ENCODE measurements around the gene MTUS2.
"Not testable (repeated sequence)": the region's sequence is repeated elsewhere in the genome, so short reads cannot be mapped to it uniquely, and the experiment has no call there.

Gene MTUS2

GRCh38 chr13:29196409-29197074 is 376.4 kb downstream of the MTUS2 start:
- no peak overlapping the region for H3K27ac ChIP-seq
- TF ChIP-seq, protein P1, sequence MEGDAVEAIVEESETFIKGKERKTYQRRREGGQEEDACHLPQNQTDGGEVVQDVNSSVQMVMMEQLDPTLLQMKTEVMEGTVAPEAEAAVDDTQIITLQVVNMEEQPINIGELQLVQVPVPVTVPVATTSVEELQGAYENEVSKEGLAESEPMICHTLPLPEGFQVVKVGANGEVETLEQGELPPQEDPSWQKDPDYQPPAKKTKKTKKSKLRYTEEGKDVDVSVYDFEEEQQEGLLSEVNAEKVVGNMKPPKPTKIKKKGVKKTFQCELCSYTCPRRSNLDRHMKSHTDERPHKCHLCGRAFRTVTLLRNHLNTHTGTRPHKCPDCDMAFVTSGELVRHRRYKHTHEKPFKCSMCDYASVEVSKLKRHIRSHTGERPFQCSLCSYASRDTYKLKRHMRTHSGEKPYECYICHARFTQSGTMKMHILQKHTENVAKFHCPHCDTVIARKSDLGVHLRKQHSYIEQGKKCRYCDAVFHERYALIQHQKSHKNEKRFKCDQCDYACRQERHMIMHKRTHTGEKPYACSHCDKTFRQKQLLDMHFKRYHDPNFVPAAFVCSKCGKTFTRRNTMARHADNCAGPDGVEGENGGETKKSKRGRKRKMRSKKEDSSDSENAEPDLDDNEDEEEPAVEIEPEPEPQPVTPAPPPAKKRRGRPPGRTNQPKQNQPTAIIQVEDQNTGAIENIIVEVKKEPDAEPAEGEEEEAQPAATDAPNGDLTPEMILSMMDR (IDR thresholded peaks at IDR 0.05) = no peak
- H3K27me3 ChIP-seq = no peaks in the 10 kb centered on the region
- H3K4me3 ChIP-seq (ENCODE audit: low read depth in 1 of 2, low read length in 1 of 2) = no peak overlapping the region
- H3K36me3 ChIP-seq = no peaks in the 10 kb centered on the region
- H3K4me1 ChIP-seq (ENCODE audit: control insufficient read depth in 1 of 2, insufficient read depth in 1 of 2, low read depth in 1 of 2, low read length in 1 of 2) = no peaks in the 10 kb centered on the region
- H3K9me3 ChIP-seq = no peaks in the 10 kb centered on the region

- H3K27ac ChIP-seq; H3K9me3 ChIP-seq; H3K27me3 ChIP-seq; H3K4me1 ChIP-seq (ENCODE audit: control insufficient read depth in 1 of 2, insufficient read depth in 1 of 2, low read depth in 1 of 2, low read length in 1 of 2); H3K4me3 ChIP-seq (ENCODE audit: low read depth in 1 of 2, low read length in 1 of 2); H3K36me3 ChIP-seq: not testable (repeated sequence)
Observed at GRCh38 chr13:29202753-29203152, 382.6 kb downstream of the MTUS2 start.

GRCh38 chr13:29204651-29205050 is 384.5 kb downstream of the MTUS2 start:
- Histone ChIP-seq H3K27me3 (no peaks in the 10 kb centered on the region), H3K27ac (no peak overlapping the region), H3K36me3 (no peaks in the 10 kb centered on the region), H3K9me3 (no peaks in the 10 kb centered on the region), H3K4me3 (ENCODE audit: low read depth in 1 of 2, low read length in 1 of 2) (no peak overlapping the region), H3K4me1 (ENCODE audit: control insufficient read depth in 1 of 2, insufficient read depth in 1 of 2, low read depth in 1 of 2, low read length in 1 of 2) (no peaks in the 10 kb centered on the region)
- TF ChIP-seq, protein P1 (IDR thresholded peaks at IDR 0.05) = no peak

DNA sequence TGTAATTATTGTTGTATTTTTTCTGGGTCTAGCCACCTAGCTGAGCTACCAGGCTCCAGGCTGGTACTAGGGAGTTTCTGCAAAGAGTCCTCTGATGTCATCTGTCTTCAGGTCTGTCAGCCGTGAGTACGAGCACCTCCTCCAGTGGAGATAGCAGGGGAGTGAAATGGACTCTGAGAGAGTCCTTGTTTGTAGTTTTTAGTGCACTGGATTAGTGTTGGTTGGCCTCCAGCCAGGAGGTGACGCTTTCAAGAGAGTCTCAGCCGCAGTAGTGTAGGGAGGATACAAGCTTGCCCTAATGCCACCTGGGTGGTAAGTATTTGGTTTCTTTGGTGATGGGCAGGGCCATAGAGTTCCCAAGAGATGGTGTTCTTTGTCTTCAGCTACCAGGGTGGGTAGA is 390.5 kb downstream of the MTUS2 start:
- H3K27ac ChIP-seq = no peak overlapping the region
- TF ChIP-seq, protein P1 (IDR thresholded peaks at IDR 0.05) = no peak
- H3K4me1 ChIP-seq (ENCODE audit: control insufficient read depth in 1 of 2, insufficient read depth in 1 of 2, low read depth in 1 of 2, low read length in 1 of 2) = no peaks in the 10 kb centered on the region
- no peaks in the 10 kb centered on the region for H3K9me3 ChIP-seq
- no peak overlapping the region for H3K4me3 ChIP-seq (ENCODE audit: low read depth in 1 of 2, low read length in 1 of 2)
- no peaks in the 10 kb centered on the region for H3K36me3 ChIP-seq
- H3K27me3 ChIP-seq = no peaks in the 10 kb centered on the region

- H3K36me3 ChIP-seq; H3K4me1 ChIP-seq (ENCODE audit: control insufficient read depth in 1 of 2, insufficient read depth in 1 of 2, low read depth in 1 of 2, low read length in 1 of 2); H3K27ac ChIP-seq; H3K9me3 ChIP-seq; H3K4me3 ChIP-seq (ENCODE audit: low read depth in 1 of 2, low read length in 1 of 2); H3K27me3 ChIP-seq: not testable (repeated sequence)
Observed at GRCh38 chr13:29211162-29211561, 391.0 kb downstream of the MTUS2 start.

DNA sequence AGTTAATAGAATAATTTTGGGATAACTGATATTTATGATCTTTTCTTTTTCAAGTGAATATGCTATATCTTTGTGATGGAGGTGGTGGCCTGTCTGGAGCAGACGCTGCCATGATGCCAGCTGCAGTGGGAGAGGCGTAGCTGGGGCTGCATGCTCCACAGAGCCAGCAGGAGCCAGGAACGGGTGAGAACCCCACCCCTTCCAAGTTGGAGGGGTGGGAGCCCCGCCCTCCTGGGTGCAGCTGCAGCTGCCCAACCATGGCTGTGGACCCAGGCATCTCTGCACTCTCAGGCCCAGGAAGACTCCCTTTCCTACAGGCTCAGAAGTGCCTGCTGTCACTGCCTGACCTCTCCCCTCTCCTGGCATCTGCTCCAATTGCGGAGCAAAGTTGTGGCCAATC is 402.3 kb downstream of the MTUS2 start:
- no peak overlapping the region for H3K27ac ChIP-seq

More for the DNA sequence above, 402.3 kb downstream of the MTUS2 start:
- TF ChIP-seq, protein P1 (IDR thresholded peaks at IDR 0.05) = no peak
- H3K27me3 ChIP-seq = no peaks in the 10 kb centered on the region
- H3K9me3 ChIP-seq = peaks cover 6% of the 10 kb centered on the region
- no peak overlapping the region for H3K4me3 ChIP-seq (ENCODE audit: low read depth in 1 of 2, low read length in 1 of 2)
- no peaks in the 10 kb centered on the region for H3K36me3 ChIP-seq
- no peaks in the 10 kb centered on the region for H3K4me1 ChIP-seq (ENCODE audit: control insufficient read depth in 1 of 2, insufficient read depth in 1 of 2, low read depth in 1 of 2, low read length in 1 of 2)
